GM21528 (cell line): ENCODE measurements around the gene MSRB1.
"Not testable (repeated sequence)": the region's sequence is repeated elsewhere in the genome, so short reads cannot be mapped to it uniquely, and the experiment has no call there.

Source experiments
- ATAC-seq: cut with Tn5 transposase; IDR thresholded peaks from one replicate; pipeline ENCODE4 v1.9.1; 2021; ENCODE audit warnings: mild to moderate bottlenecking, moderate library complexity; ENCODE audit not compliant: unreplicated experiment, low FRiP score

Gene MSRB1

GRCh38 chr16:1941162-1942046, 1.6 kb downstream of the MSRB1 start:
- no peak for ATAC-seq

- ATAC-seq: no peak
These were observed 2.5 kb downstream of the MSRB1 start for GRCh38 chr16:1940273-1941161.

- not testable (repeated sequence) for ATAC-seq
These were observed 3.2 kb downstream of the MSRB1 start for GRCh38 chr16:1939833-1940232.

- ATAC-seq: no peak
These were observed 4.1 kb downstream of the MSRB1 start for GRCh38 chr16:1938910-1939309.

GRCh38 chr16:1938316-1938715, 4.7 kb downstream of the MSRB1 start:
- ATAC-seq: no peak

GRCh38 chr16:1936945-1937479, 6.0 kb downstream of the MSRB1 start:
- ATAC-seq: no peak

GRCh38 chr16:1933097-1933661, 9.8 kb downstream of the MSRB1 start:
- no peak for ATAC-seq

- no peak for ATAC-seq
These were observed 10.7 kb downstream of the MSRB1 start for GRCh38 chr16:1932050-1933028.

GRCh38 chr16:1930338-1930720, 12.7 kb downstream of the MSRB1 start:
- ATAC-seq: no peak

GRCh38 chr16:1929578-1930337, 13.2 kb downstream of the MSRB1 start:
- peak; percentile 84 for ATAC-seq

- ATAC-seq: no peak
These were observed 13.9 kb downstream of the MSRB1 start for GRCh38 chr16:1929105-1929504.

- no peak for ATAC-seq
These were observed 16.7 kb downstream of the MSRB1 start for GRCh38 chr16:1926271-1926670.

- ATAC-seq: no peak
These were observed 18.9 kb downstream of the MSRB1 start for GRCh38 chr16:1924095-1924494.

GRCh38 chr16:1923299-1924034, 19.5 kb downstream of the MSRB1 start:
- no peak for ATAC-seq

- no peak for ATAC-seq
These were observed 20.6 kb downstream of the MSRB1 start for GRCh38 chr16:1922357-1922756.

GRCh38 chr16:1920727-1921171, 22.2 kb downstream of the MSRB1 start:
- no peak for ATAC-seq

GRCh38 chr16:1920122-1920521, 22.9 kb downstream of the MSRB1 start:
- not testable (repeated sequence) for ATAC-seq

- ATAC-seq: no peak
These were observed 23.5 kb downstream of the MSRB1 start for GRCh38 chr16:1919327-1919998.
